HEK293T (cell line): ENCODE measurements around the gene C6orf89.

Experiments used
- FOXA1 ChIP-seq: fragments of 450-650 bp; IDR thresholded peaks from 2 replicates; pipeline ENCODE4 v1.6.1; 2016; ENCODE audit warnings: mild to moderate bottlenecking
- FOXK2 ChIP-seq: fragments of 450-650 bp; IDR thresholded peaks from 2 replicates; pipeline ENCODE4 v1.6.1; 2016; ENCODE audit warnings: mild to moderate bottlenecking
- FOXM1 ChIP-seq: fragments of 450-650 bp; IDR thresholded peaks from 2 replicates; pipeline ENCODE4 v1.6.1; 2017; ENCODE audit warnings: mild to moderate bottlenecking, borderline replicate concordance
- HDGF ChIP-seq: fragments of 450-650 bp; IDR thresholded peaks from 2 replicates; pipeline ENCODE4 v1.6.1; 2017; ENCODE audit warnings: antibody characterized with exemption, borderline replicate concordance
- L3MBTL2 ChIP-seq: fragments of 450-650 bp; conservative IDR thresholded peaks from 2 replicates; pipeline ENCODE4 v1.6.1; 2016; ENCODE audit warnings: mild to moderate bottlenecking
- TARDBP ChIP-seq: fragments of 450-650 bp; IDR thresholded peaks from 2 replicates; pipeline ENCODE4 v1.6.1; 2016
- ZNF384 ChIP-seq: fragments of 450-650 bp; IDR thresholded peaks from 2 replicates; pipeline ENCODE4 v1.6.1; 2016

DNA sequence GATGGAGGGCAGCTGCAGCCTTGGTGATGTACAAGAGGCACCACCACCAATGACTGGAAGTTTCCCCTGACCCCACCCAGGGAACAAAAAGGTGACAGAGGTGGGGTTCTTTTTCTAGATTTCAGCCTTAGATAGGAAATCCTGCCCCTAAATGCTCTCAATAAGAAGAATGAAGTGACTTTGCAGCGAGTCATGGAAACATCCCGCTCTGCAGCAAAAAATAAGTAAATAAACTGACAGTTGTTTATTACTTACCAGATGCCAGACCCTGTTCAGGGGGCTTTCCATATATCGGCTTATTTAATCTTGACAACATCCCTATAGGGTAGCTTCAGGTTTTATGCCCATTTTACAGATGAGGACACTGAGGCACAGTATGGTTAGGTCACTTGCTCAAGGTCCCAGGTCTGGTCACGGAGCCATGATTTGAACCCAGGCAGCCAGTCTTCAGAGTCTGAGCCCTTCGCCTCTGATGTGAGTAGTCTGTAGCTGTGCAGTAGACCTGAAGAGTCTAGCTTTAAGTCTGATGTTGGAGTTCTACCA lies 19.2 kb downstream of the C6orf89 start:
- TF ChIP-seq L3MBTL2 (no peak), FOXM1 (no peak), ZNF384 (no peak), FOXK2 (no peak), FOXA1 (no peak), HDGF (no peak), TARDBP (no peak)
